Prostate gland (tissue), 2 donors: Measurements from ENCODE around the gene CCT2. TPM values are rescaled to one million over a fixed set of nuclear protein-coding genes. Genes with fewer than 3 reads are reported as not detected.
"Not testable (repeated sequence)": the region's sequence is repeated elsewhere in the genome, so short reads cannot be mapped to it uniquely, and the experiment has no call there.

Experiments used
- DNase-seq: peaks from one replicate; pipeline ENCODE4 v3.0.0-alpha.2; 2019; ENCODE audit warnings: low spot score
- H3K27ac ChIP-seq, 2 donors: fragments of 200-600 bp; sonication (generic); 2 replicates each; pipeline ENCODE4 v1.5.1; 2017 to 2019
- H3K27me3 ChIP-seq: fragments of 200-600 bp; sonication (generic); replicated peaks from 2 replicates; pipeline ENCODE4 v1.5.1; 2019; ENCODE audit not compliant: insufficient read depth
- H3K36me3 ChIP-seq, 2 donors: fragments of 200-600 bp; sonication (generic); 1 replicate in 1 of 2; 2 replicates in 1 of 2; pipeline versions ENCODE4 v1.5.1 to v1.8.1; 2017 to 2019
- H3K4me1 ChIP-seq: fragments of 200-600 bp; sonication (generic); replicated peaks from 2 replicates; pipeline ENCODE4 v1.5.1; 2019
- H3K4me3 ChIP-seq, 2 donors: fragments of 200-600 bp; sonication (generic); 2 replicates each; pipeline ENCODE4 v1.5.1; 2017 to 2019
- H3K9me3 ChIP-seq: fragments of 200-600 bp; sonication (generic); 2 replicates; pipeline ENCODE4 v1.5.1; 2017
- CTCF ChIP-seq, 4 experiments: fragments of 200-600 bp in 2 of 4; fragments of 450-650 bp in 2 of 4; sonication (generic) in 2 of 4; IDR thresholded peaks; 1 replicate in 3 of 4; 2 replicates in 1 of 4; pipeline ENCODE4 v1.5.1; 2016 to 2019; ENCODE audit warnings: antibody characterized with exemption in 4 of 4, mild to moderate bottlenecking in 2 of 4, moderate library complexity in 2 of 4
- POLR2A ChIP-seq: fragments of 450-650 bp; IDR thresholded peaks from one replicate; pipeline ENCODE4 v1.6.1; 2016; ENCODE audit warnings: antibody characterized with exemption, mild to moderate bottlenecking
- POLR2AphosphoS5 ChIP-seq: sonication (generic); formaldehyde crosslinking; IDR thresholded peaks from one replicate; pipeline ENCODE4 v1.6.1; 2017; ENCODE audit warnings: antibody characterized with exemption
- WGBS: methylation state at CpG from one replicate; pipeline ENCODE4 v1.1.5; 2018; 5-methylcytosine and 5-hydroxymethylcytosine counted together
- intact Hi-C: fragments of 100-400 bp; cut with DNase I; formaldehyde crosslinking; loops from one replicate; pipeline ENCODE4 v1.14.2; 2022
- total RNA-seq, 2 donors: library from RNA; depleted of rRNA; stranded (reverse); fragments of >200 nt; gene quantifications; one replicate each; pipeline ENCODE4 v1.1.0, GENCODE V29; 2016

CCT2 gene
- total RNA-seq, 2 donors from 2014 or later, result 86.7 to 116 TPM

GRCh38 chr12:69600804-69601203 lies 15.5 kb downstream of the CCT2 start:
- no peak for DNase-seq
- Histone ChIP-seq H3K9me3 (no peaks in the 10 kb centered on the region), H3K36me3 (peaks cover 0 to 5% of the 10 kb centered on the region in 2 donors), H3K27me3 (no peaks in the 10 kb centered on the region), H3K27ac (no peak overlapping the region), H3K4me3 (no peak overlapping the region), H3K4me1 (no peaks in the 10 kb centered on the region)
- TF ChIP-seq CTCF (IDR thresholded peaks at IDR 0.05) (no peak), POLR2AphosphoS5 (no peak), POLR2A (no peak)
- intact Hi-C loops, result no loop called here

GRCh38 chr12:69601962-69602685 lies 16.9 kb downstream of the CCT2 start:
- DNase-seq, result no peak
- H3K4me1 ChIP-seq, result no peaks in the 10 kb centered on the region
- TF ChIP-seq POLR2AphosphoS5 (no peak), POLR2A (no peak), CTCF (IDR thresholded peaks at IDR 0.05) (no peak)
- peaks cover 0 to 5% of the 10 kb centered on the region in 2 donors for H3K36me3 ChIP-seq
- no peaks in the 10 kb centered on the region for H3K27me3 ChIP-seq
- no peak overlapping the region for H3K4me3 ChIP-seq
- intact Hi-C loops, result no loop called here
- no peak overlapping the region for H3K27ac ChIP-seq
- WGBS, result 83% methylated on average over 6 of the region's 6 CpGs
- H3K9me3 ChIP-seq, result no peaks in the 10 kb centered on the region

- H3K36me3 ChIP-seq, result peaks cover 0 to 4% of the 10 kb centered on the region in 2 donors
- no peaks in the 10 kb centered on the region for H3K9me3 ChIP-seq
- no peaks in the 10 kb centered on the region for H3K4me1 ChIP-seq
- no peak for TF ChIP-seq POLR2AphosphoS5
- no peak for TF ChIP-seq CTCF (IDR thresholded peaks at IDR 0.05)
- DNase-seq, result no peak
- no peak overlapping the region for H3K27ac ChIP-seq
- intact Hi-C loops, result no loop called here
- H3K27me3 ChIP-seq, result no peaks in the 10 kb centered on the region
- H3K4me3 ChIP-seq, result no peak overlapping the region
Measured at GRCh38 chr12:69602954-69603353, 17.7 kb downstream of the CCT2 start.

GRCh38 chr12:69603556-69603955 lies 18.3 kb downstream of the CCT2 start:
- WGBS, result over 99% methylated on average over 5 of the region's 6 CpGs

GRCh38 chr12:69604275-69604674 lies 19.0 kb downstream of the CCT2 start:
- DNase-seq, H3K27me3 ChIP-seq: not testable (repeated sequence)

More at GRCh38 chr12:69603556-69603955, 18.3 kb downstream of the CCT2 start:
- H3K27ac ChIP-seq, intact Hi-C loops, H3K27me3 ChIP-seq, H3K36me3 ChIP-seq, H3K4me3 ChIP-seq, DNase-seq, H3K9me3 ChIP-seq, H3K4me1 ChIP-seq: not testable (repeated sequence)

GRCh38 chr12:69608114-69608513 lies 22.9 kb downstream of the CCT2 start:
- TF ChIP-seq POLR2AphosphoS5 (no peak), CTCF (IDR thresholded peaks at IDR 0.05) (no peak), POLR2A (no peak)
- no peak overlapping the region for H3K27ac ChIP-seq
- H3K9me3 ChIP-seq, result no peaks in the 10 kb centered on the region
- no peaks in the 10 kb centered on the region for H3K36me3 ChIP-seq
- no peaks in the 10 kb centered on the region for H3K4me1 ChIP-seq
- 66% methylated on average over 2 of the region's 2 CpGs for WGBS
- no peak for DNase-seq
- H3K4me3 ChIP-seq, result no peak overlapping the region
- intact Hi-C loops, result no loop called here
- no peaks in the 10 kb centered on the region for H3K27me3 ChIP-seq

More at GRCh38 chr12:69604275-69604674, 19.0 kb downstream of the CCT2 start:
- H3K4me1 ChIP-seq, H3K27ac ChIP-seq, H3K4me3 ChIP-seq, intact Hi-C loops, H3K36me3 ChIP-seq, H3K9me3 ChIP-seq: not testable (repeated sequence)
- WGBS, result 82% methylated on average over 3 of the region's 3 CpGs
